Measurements from ENCODE around the gene ARF1.

- TF ChIP-seq POLR2A (IDR thresholded peaks at IDR 0.05; ENCODE audit: low read length) (no peak), GATA1 (IDR thresholded peaks at IDR 0.05; ENCODE audit: low read depth, low read length) (no peak)
Measured at GRCh38 chr1:228082918-228083870, 686 bp downstream of the ARF1 start.

All from erythroblast (primary cell).